Muscle layer of colon (tissue), 2 donors: ENCODE data around the gene TATDN3.

ENCODE experiments used
- H3K27ac ChIP-seq: one replicate; pipeline ENCODE4 v1.7.0; 2013; ENCODE audit warnings: low read depth, mild to moderate bottlenecking, low read length, moderate library complexity
- H3K27me3 ChIP-seq, 2 donors: one replicate each; pipeline ENCODE4 v1.7.0; 2013; ENCODE audit warnings: low read length in 2 of 2, mild to moderate bottlenecking in 2 of 2; ENCODE audit not compliant: insufficient read depth in 2 of 2, control insufficient read depth in 1 of 2
- H3K36me3 ChIP-seq: one replicate; pipeline ENCODE4 v1.7.0; 2013; ENCODE audit warnings: mild to moderate bottlenecking, low read length; ENCODE audit not compliant: insufficient read depth
- H3K4me1 ChIP-seq: one replicate; pipeline ENCODE4 v1.7.0; 2013; ENCODE audit warnings: mild to moderate bottlenecking, low read length; ENCODE audit not compliant: insufficient read depth
- H3K4me3 ChIP-seq, 2 donors: one replicate each; pipeline ENCODE4 v1.7.0; 2013; ENCODE audit warnings: low read length in 2 of 2, low read depth in 1 of 2, mild to moderate bottlenecking in 1 of 2, moderate library complexity in 1 of 2
- H3K9ac ChIP-seq: one replicate; pipeline ENCODE4 v1.7.0; 2013; ENCODE audit warnings: low read length
- H3K9me3 ChIP-seq: one replicate; pipeline ENCODE4 v1.7.0; 2013; ENCODE audit warnings: mild to moderate bottlenecking, low read length
- donor health status: abdominal sarcoma.
- donor health status: Adenocarcinoma of cecum.

Gene TATDN3

GRCh38 chr1:212780759-212781158, 10.9 kb upstream of the TATDN3 start:
- Histone ChIP-seq H3K4me1 (no peaks in the 10 kb centered on the region), H3K27me3 (no peaks in the 10 kb centered on the region), H3K4me3 (no peak overlapping the region), H3K36me3 (peaks cover 17% of the 10 kb centered on the region), H3K27ac (no peak overlapping the region), H3K9ac (no peak overlapping the region), H3K9me3 (no peaks in the 10 kb centered on the region)

DNA sequence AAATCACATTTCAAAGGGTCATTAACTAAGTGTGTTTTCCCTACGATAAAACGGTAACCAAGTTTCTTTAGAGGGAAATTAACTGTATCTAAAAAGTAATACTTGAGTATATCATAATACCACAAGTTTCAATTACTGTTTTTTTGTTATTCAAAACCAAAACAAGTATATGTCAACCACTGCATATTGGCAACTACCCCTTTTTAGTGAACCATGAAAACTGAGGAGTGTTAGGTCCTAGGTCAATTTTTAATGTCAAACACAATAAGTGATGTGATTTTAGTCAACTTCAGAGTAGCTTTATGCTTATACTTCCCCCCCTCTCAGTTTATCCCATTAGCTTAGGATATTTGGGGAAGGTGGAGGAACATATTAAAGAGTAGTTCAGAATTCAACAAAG, 10.5 kb upstream of the TATDN3 start:
- no peaks in the 10 kb centered on the region for H3K4me1 ChIP-seq
- H3K9me3 ChIP-seq: no peaks in the 10 kb centered on the region
- H3K9ac ChIP-seq: no peak overlapping the region
- H3K27me3 ChIP-seq: no peaks in the 10 kb centered on the region
- peaks cover 17% of the 10 kb centered on the region for H3K36me3 ChIP-seq
- H3K27ac ChIP-seq: no peak overlapping the region
- H3K4me3 ChIP-seq: no peak overlapping the region

DNA sequence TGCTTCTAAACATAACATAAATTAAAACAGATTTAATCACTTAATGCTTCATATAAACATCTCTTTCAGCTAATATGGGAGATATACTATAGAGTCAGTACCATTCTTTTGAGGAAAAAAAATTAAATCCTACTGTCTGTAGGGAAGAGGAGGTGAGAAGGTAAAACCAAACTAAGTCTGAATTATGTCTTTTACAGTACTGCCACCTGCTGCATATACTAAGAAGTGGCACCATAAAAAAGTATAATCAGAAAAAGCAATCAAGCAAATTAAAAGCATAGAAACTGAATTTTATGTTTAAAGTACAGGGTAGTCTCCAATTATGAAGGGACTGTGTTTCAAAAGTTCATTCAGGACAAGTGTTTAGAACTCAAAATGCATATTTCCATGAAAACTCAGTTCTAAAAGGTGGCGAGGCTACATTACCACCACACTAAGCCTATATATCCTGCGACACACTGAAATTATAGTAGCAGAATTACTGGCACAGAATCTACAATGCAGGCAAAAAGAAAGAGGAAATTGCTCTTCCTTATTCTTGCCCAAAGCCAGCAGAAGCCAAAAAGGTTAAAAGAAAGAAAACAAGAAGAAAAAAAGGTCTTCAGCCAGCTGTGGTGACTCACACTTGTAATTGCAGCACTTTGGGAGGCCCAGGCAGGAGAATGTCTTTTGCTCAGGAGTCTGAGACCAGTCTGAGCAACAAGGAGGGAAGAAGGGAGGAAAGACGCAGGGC, 9.1 kb upstream of the TATDN3 start:
- Histone ChIP-seq H3K36me3 (peaks cover 17% of the 10 kb centered on the region), H3K9ac (no peak overlapping the region), H3K9me3 (no peaks in the 10 kb centered on the region), H3K4me1 (no peaks in the 10 kb centered on the region), H3K27ac (no peak overlapping the region), H3K4me3 (no peak overlapping the region), H3K27me3 (no peaks in the 10 kb centered on the region)

DNA sequence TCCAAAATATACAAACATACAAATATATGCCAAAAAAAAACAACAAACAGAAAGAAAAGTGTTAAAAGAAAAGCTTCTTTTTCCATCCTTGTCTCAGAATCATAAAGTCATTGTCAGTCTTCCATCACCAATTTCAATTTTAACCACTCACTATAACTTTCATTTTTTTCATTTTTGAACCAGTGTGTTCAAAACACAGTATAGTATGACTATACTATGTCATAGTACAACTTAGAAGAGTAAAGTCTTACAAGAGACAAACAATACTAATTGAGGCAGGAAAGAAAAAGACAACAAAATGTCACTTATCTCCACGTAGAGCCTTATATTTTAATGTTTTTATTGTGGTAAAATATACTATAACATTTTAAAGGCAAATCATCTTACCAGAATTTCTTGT, 7.7 kb upstream of the TATDN3 start:
- no peaks in the 10 kb centered on the region for H3K9me3 ChIP-seq
- no peak overlapping the region for H3K9ac ChIP-seq
- H3K4me1 ChIP-seq: no peaks in the 10 kb centered on the region
- H3K4me3 ChIP-seq: no peak overlapping the region
- no peaks in the 10 kb centered on the region for H3K27me3 ChIP-seq
- H3K36me3 ChIP-seq: peaks cover 17% of the 10 kb centered on the region
- H3K27ac ChIP-seq: no peak overlapping the region

DNA sequence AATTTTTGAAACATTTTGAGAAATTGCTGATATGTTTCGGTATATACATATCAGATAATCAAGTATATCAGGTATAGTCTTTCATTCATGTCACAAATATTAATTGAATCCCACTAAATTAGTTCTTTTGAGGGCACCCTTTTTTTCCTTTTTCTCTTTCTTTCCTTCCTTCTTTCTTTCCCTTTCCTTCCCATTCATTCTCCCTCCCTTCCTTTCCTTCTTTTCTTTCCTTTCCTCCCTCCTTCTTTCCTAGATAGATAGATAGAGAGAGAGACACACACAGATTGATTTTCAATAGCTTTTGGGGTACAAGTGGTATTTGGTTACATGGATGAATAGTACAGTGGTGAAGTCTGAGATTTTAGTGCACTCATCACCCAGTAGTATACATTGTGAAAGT, 5.8 kb upstream of the TATDN3 start:
- H3K9me3 ChIP-seq: no peaks in the 10 kb centered on the region
- H3K36me3 ChIP-seq: peaks cover 17% of the 10 kb centered on the region
- no peak overlapping the region for H3K9ac ChIP-seq
- no peaks in the 10 kb centered on the region for H3K4me1 ChIP-seq
- H3K27ac ChIP-seq: no peak overlapping the region
- no peak overlapping the region for H3K4me3 ChIP-seq
- H3K27me3 ChIP-seq: no peaks in the 10 kb centered on the region

GRCh38 chr1:212791261-212791675, 426 bp upstream of the TATDN3 start:
- no peaks in the 10 kb centered on the region for H3K36me3 ChIP-seq
- peak overlapping the region; percentile 98 for H3K9ac ChIP-seq
- H3K4me1 ChIP-seq: peaks cover 5% of the 10 kb centered on the region
- H3K9me3 ChIP-seq: no peaks in the 10 kb centered on the region
- no peaks in the 10 kb centered on the region for H3K27me3 ChIP-seq
- peak overlapping the region; percentile 94 to 100 for H3K4me3 ChIP-seq
- peak overlapping the region; percentile 100 for H3K27ac ChIP-seq

DNA sequence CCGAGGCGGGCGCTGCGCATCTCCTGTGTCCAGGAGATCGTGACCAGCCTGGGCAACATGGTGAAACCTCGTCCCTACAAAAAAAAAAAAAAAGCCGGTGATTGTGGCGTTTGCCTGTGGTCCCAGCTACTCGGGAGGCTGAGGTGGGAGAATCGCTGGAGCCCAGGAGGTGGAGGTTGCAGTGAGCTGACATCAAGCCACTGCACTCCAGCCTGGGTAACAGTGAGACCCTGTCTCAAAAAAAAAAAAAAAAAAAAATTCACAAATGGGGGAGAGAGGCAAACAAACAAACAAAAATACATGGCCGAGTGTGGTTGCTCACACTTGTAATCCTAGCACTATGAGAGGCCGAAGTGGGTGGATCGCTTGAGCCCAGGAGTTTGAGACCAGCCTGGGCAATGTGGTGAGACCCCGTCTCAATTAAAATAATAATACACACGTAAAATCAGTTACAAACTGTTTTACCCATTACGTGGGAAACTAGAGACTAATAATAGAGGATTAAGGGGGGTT, 758 bp downstream of the TATDN3 start:
- peak overlapping the region; percentile 98 for H3K9ac ChIP-seq
- peak overlapping the region; percentile 100 for H3K27ac ChIP-seq
- H3K36me3 ChIP-seq: peaks cover 6% of the 10 kb centered on the region
- H3K4me3 ChIP-seq: peak overlapping the region; percentile 94 to 100
- H3K27me3 ChIP-seq: no peaks in the 10 kb centered on the region
- H3K9me3 ChIP-seq: no peaks in the 10 kb centered on the region
- H3K4me1 ChIP-seq: peaks cover 5% of the 10 kb centered on the region

DNA sequence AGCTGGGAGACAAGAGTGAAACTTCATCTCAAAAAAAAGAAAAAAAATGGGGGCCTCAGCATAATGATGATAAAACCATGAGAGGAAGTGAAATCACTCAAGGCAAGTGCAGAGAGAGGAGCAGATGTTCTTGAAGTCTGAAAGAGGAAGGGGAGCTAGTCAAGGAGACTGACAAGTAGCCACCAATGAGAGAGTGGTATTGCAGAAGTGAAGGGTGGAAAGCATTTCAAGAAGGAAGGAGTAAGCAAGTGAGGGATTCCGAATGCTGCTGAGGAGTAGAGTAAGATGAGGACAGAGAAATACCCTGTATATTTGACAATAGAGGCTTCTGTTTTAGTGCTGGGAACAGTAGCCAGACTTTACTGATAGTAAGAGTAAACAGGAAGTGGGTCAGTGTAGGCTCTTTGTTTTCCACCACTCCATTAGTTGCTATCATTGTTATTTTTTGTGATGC, 2.9 kb downstream of the TATDN3 start:
- Histone ChIP-seq H3K4me1 (peaks cover 5% of the 10 kb centered on the region), H3K36me3 (peaks cover 9% of the 10 kb centered on the region), H3K27ac (no peak overlapping the region), H3K9me3 (no peaks in the 10 kb centered on the region), H3K4me3 (no peak overlapping the region), H3K9ac (no peak overlapping the region), H3K27me3 (no peaks in the 10 kb centered on the region)

DNA sequence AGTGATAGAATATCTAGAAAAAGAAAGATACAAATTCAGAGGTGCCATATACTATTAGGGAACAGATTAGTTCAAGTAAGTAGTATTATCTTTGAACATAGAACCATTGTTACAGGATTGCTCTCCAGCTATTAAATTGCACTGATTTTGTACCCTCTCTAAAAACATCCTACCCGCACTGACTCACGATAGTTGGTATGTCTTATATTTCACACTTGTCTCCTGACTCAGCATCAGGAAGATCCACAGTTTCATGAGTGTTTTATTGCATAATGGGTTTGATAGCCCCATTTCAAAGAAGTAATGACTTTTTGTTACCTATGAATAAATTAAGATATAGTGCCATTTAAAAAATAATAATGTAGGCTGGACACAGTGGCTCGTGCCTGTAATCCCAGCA, 6.0 kb downstream of the TATDN3 start:
- Histone ChIP-seq H3K36me3 (peaks cover 21% of the 10 kb centered on the region), H3K27ac (no peak overlapping the region), H3K4me3 (no peak overlapping the region), H3K9me3 (no peaks in the 10 kb centered on the region), H3K27me3 (no peaks in the 10 kb centered on the region), H3K9ac (no peak overlapping the region), H3K4me1 (peaks cover 2% of the 10 kb centered on the region)

DNA sequence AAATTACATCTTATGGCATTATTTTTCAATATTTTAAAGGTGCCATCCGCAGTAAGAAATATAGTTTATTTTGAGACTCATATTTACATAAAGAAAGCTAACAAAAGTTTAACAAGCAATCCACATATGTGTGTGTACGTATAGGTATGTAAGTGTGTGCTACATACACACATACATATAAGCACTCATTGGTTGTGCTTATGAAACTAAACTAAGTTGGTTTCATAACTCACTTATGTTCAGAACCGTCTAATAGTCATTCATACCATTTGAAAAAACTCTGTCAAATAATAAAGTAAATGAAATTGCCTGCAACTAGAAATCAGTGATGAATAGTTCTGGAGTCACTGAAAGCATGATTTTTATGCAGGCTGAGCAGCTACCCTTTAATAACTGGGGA, 14.1 kb downstream of the TATDN3 start:
- Histone ChIP-seq H3K36me3 (peaks cover 26% of the 10 kb centered on the region), H3K4me3 (no peak overlapping the region), H3K27ac (no peak overlapping the region), H3K4me1 (no peaks in the 10 kb centered on the region), H3K9me3 (no peaks in the 10 kb centered on the region), H3K9ac (no peak overlapping the region), H3K27me3 (no peaks in the 10 kb centered on the region)

DNA sequence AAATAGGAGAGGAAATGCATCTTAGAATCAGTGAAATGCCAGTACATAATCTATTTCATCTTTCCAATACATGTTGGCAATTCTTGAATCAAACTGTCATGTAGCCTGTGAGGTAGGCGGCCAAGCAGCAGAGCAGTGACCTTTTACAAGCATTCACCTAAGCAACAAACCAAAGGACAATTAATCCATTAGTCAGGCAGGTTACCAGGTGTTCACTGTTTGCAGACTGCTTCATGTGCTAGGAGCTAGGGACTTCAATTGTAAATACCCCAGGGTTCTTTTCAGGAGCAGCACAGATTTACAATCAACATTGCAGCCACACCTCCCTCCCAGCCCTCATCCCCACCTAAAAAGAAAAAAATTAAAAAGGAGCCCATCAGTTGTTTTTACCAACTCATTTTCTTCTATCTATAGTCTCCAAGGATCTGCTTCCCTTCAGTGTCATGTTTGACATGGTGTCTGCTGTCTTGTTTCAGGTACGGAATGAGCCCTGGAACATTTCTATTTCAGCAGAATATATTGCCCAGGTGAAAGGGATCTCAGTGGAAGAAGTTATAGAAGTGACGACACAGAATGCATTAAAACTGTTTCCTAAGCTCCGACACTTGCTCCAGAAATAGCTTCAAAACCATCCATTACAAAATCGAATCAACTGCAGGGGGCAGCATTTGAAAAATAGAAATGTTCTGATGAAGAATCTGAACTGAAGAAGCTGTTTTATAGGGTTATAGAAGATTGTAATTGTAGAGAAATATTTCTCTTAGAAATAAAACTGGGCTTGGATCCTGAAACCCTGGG, 23.0 kb downstream of the TATDN3 start:
- Histone ChIP-seq H3K9ac (no peak overlapping the region), H3K4me3 (no peak overlapping the region), H3K9me3 (no peaks in the 10 kb centered on the region), H3K36me3 (no peaks in the 10 kb centered on the region), H3K27ac (no peak overlapping the region), H3K27me3 (no peaks in the 10 kb centered on the region), H3K4me1 (peaks cover 5% of the 10 kb centered on the region)
